PC-3 (cell line): Measurements from ENCODE around the gene MACROD2. TPM values are rescaled to one million over a fixed set of nuclear protein-coding genes. Genes with fewer than 3 reads are reported as not detected.

Source experiments
- ATAC-seq: fragments of 200-7000 bp; cut with Tn5 transposase; 2 replicates; pipeline ENCODE4 v1.9.1; 2020; ENCODE audit warnings: mild to moderate bottlenecking, moderate library complexity
- BruUV-seq: library from RNA; stranded (reverse); fragments of 400-500 nt; replicated peaks from 2 replicates; lab custom pipeline; 2021; lab: Mats Ljungman, UMichigan
- CTCF ChIA-PET: fragments of 300-600 bp; sonication (Branson Sonifier 250); formaldehyde crosslinking; loops from one replicate; lab custom pipeline; 2022; ENCODE audit warnings: antibody characterized with exemption; lab: Charles Lee
- POLR2A ChIA-PET: fragments of 300-600 bp; sonication (Branson Sonifier 250); formaldehyde crosslinking; loops from one replicate; lab custom pipeline; 2022; ENCODE audit warnings: antibody characterized with exemption; ENCODE audit not compliant: unreplicated experiment; lab: Charles Lee
- DNase-seq: peaks from one replicate; pipeline ENCODE4 v3.0.0-alpha.2; 2015
- H2AFZ ChIP-seq: fragments of 300-600 bp; sonication (generic); 2 replicates; pipeline ENCODE4 v1.6.0; 2016; ENCODE audit warnings: antibody characterized with exemption, low read length
- H3F3A ChIP-seq: fragments of 300-600 bp; sonication (generic); one replicate; pipeline ENCODE4 v1.6.0; 2017; ENCODE audit warnings: antibody characterized with exemption, low read length, control low read depth, mild to moderate bottlenecking; ENCODE audit not compliant: unreplicated experiment
- H3K27ac ChIP-seq: fragments of 300-600 bp; sonication (generic); 2 replicates; pipeline ENCODE4 v1.5.1; 2016; ENCODE audit warnings: mild to moderate bottlenecking, low read length
- H3K27me3 ChIP-seq: fragments of 300-600 bp; sonication (generic); 2 replicates; pipeline ENCODE4 v1.6.1; 2016; ENCODE audit warnings: low read length, mixed read lengths
- H3K36me3 ChIP-seq: fragments of 300-600 bp; sonication (generic); 2 replicates; pipeline ENCODE4 v1.6.1; 2016; ENCODE audit warnings: low read depth, mixed run types, low read length, mixed read lengths
- H3K4me1 ChIP-seq: fragments of 300-600 bp; sonication (generic); 2 replicates; pipeline ENCODE4 v1.5.1; 2016; ENCODE audit warnings: low read length; ENCODE audit not compliant: insufficient read depth
- H3K4me2 ChIP-seq: fragments of 300-600 bp; sonication (generic); 2 replicates; pipeline ENCODE4 v1.6.0; 2016; ENCODE audit warnings: low read length
- H3K4me3 ChIP-seq: fragments of 300-600 bp; sonication (generic); 2 replicates; pipeline ENCODE4 v1.5.1; 2016; ENCODE audit warnings: mild to moderate bottlenecking, low read length, mixed read lengths
- H3K79me2 ChIP-seq: fragments of 300-600 bp; sonication (generic); 2 replicates; pipeline ENCODE4 v1.6.1; 2017; ENCODE audit warnings: low read length, mixed read lengths
- H3K9ac ChIP-seq: fragments of 300-600 bp; sonication (generic); 2 replicates; pipeline ENCODE4 v1.6.0; 2016; ENCODE audit warnings: mild to moderate bottlenecking, low read length
- H3K9me2 ChIP-seq: fragments of 300-600 bp; sonication (generic); replicated peaks from 2 replicates; pipeline ENCODE4 v1.6.1; 2016; ENCODE audit warnings: mixed run types, low read length, mixed read lengths
- H3K9me3 ChIP-seq: fragments of 300-600 bp; sonication (generic); 2 replicates; pipeline ENCODE4 v1.6.1; 2016; ENCODE audit warnings: low read length, mixed read lengths
- H4K20me1 ChIP-seq: fragments of 300-600 bp; sonication (generic); 2 replicates; pipeline ENCODE4 v1.6.1; 2016; ENCODE audit warnings: low read length, mixed read lengths
- EZH2 ChIP-seq: fragments of 300-600 bp; sonication (generic); IDR thresholded peaks from one replicate; pipeline ENCODE4 v1.6.1; 2017; ENCODE audit warnings: antibody characterized with exemption, mild to moderate bottlenecking, low read length; ENCODE audit not compliant: unreplicated experiment
- EZH2phosphoT487 ChIP-seq: fragments of 300-600 bp; sonication (generic); IDR thresholded peaks from 2 replicates; pipeline ENCODE4 v1.6.1; 2018; ENCODE audit warnings: mild to moderate bottlenecking, antibody characterized with exemption, low read length, borderline replicate concordance
- intact Hi-C: fragments of 100-400 bp; cut with micrococcal nuclease; formaldehyde crosslinking; loops from 2 replicates; pipeline ENCODE4 v1.9.0; 2023
- total RNA-seq: library from RNA; depleted of rRNA; stranded (reverse); fragments of >200 nt; gene quantifications from 2 replicates; pipeline ENCODE4 v1.2.3, GENCODE V29; 2014
- TF ChIP-seq, protein P1 (sequence below): fragments of 300-600 bp; sonication (generic); conservative IDR thresholded peaks from 2 replicates; pipeline ENCODE4 v1.5.1; 2017; ENCODE audit warnings: antibody characterized with exemption, low read depth, mild to moderate bottlenecking, low read length

The MACROD2 gene
- total RNA-seq, 1 experiment from 2014 or later, result 3.1 TPM

DNA sequence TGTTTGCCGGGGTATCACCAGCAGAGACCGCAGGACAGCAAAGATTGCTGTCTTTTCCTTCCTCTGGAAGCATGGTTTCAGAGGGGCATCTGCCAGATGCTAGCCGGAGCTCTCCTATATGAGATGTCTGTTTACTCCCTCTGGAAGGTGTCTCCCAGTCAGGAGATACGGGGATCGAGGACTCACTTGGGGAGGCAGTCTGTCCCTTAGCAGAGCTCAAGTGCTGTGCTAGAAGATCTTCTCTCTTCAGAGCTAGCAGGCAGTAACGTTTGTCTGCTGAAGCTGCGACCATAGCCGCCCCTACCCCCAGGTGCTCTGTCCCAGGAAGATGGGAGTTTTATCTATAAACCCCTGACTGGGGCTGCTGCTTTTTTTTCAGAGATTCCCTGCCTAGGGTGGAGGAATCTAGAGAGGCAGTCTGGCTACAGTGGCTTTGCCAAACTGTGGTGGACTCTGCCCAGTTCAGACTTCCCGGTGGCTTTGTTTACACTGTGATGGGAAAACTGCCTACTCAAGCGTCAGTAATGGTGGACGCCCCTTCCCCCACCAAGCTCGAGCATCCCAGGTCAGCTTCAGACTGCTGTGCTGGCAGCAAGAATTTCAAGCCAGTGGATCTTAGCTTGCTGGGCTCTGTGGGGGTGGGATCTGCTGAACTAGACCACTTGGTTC lies 475.0 kb downstream of the MACROD2 start:
- H3K4me1 ChIP-seq, result peaks cover 5% of the 10 kb centered on the region; the same call in 1 of the 2 replicates
- H2AFZ ChIP-seq, result no peak overlapping the region
- H4K20me1 ChIP-seq, result no peaks in the 10 kb centered on the region
- no peaks in the 10 kb centered on the region for H3K79me2 ChIP-seq
- DNase-seq (no peak), ATAC-seq (no peak)
- CTCF ChIA-PET, result no interaction called here
- no peak overlapping the region for H3K27ac ChIP-seq
- TF ChIP-seq, protein P1, sequence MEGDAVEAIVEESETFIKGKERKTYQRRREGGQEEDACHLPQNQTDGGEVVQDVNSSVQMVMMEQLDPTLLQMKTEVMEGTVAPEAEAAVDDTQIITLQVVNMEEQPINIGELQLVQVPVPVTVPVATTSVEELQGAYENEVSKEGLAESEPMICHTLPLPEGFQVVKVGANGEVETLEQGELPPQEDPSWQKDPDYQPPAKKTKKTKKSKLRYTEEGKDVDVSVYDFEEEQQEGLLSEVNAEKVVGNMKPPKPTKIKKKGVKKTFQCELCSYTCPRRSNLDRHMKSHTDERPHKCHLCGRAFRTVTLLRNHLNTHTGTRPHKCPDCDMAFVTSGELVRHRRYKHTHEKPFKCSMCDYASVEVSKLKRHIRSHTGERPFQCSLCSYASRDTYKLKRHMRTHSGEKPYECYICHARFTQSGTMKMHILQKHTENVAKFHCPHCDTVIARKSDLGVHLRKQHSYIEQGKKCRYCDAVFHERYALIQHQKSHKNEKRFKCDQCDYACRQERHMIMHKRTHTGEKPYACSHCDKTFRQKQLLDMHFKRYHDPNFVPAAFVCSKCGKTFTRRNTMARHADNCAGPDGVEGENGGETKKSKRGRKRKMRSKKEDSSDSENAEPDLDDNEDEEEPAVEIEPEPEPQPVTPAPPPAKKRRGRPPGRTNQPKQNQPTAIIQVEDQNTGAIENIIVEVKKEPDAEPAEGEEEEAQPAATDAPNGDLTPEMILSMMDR, result no peak
- TF ChIP-seq EZH2phosphoT487, result no peak
- no peak for TF ChIP-seq EZH2
- H3K36me3 ChIP-seq, result no peaks in the 10 kb centered on the region
- no peak overlapping the region for H3K4me2 ChIP-seq
- H3F3A ChIP-seq, result no peaks in the 10 kb centered on the region
- H3K9me2 ChIP-seq, result no peaks in the 10 kb centered on the region
- no peak overlapping the region for H3K9ac ChIP-seq
- no peaks in the 10 kb centered on the region for H3K27me3 ChIP-seq
- intact Hi-C loops, result no loop called here
- BruUV-seq, result no TSS peak
- POLR2A ChIA-PET, result no interaction called here
- no peak overlapping the region for H3K4me3 ChIP-seq
- H3K9me3 ChIP-seq, result no peaks in the 10 kb centered on the region

DNA sequence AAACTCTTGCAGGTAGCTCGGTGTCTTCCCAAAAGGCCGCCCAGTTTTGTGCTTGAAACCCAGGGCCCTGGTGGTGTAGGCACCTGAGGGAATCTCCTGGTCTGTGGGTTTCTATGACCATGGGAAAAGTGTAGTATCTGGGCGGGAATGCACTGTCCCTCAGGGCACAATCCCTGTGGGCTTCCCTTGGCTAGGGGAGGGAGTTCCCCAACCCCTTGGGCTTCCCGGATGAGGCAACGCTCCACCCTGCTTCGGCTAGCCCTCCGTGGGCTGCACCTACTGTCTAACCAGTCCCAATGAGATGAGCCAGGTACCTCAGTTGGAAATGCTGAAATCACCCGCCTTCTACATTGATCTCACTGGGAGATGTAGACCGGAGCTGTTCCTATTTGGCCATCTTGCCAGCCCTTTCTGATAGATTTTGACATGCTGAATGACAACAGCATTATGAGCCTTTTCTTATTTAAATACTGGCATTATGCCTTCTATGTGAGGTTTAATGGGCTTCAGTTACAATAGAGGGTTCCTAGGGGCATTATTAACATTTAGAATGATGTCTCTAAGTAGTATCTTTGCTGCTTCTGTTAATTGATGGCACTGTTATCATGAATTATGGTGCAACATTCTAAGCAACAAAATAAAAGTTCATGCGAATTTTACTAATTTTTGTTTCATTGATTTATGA lies 475.8 kb downstream of the MACROD2 start:
- Histone ChIP-seq H3K4me3 (no peak overlapping the region), H3K36me3 (no peaks in the 10 kb centered on the region), H3K4me1 (peaks cover 5% of the 10 kb centered on the region; the same call in 1 of the 2 replicates), H4K20me1 (no peaks in the 10 kb centered on the region), H3K9ac (no peak overlapping the region), H3F3A (no peaks in the 10 kb centered on the region), H3K9me2 (no peaks in the 10 kb centered on the region), H2AFZ (no peak overlapping the region), H3K79me2 (no peaks in the 10 kb centered on the region), H3K27me3 (no peaks in the 10 kb centered on the region), H3K9me3 (no peaks in the 10 kb centered on the region), H3K27ac (no peak overlapping the region), H3K4me2 (no peak overlapping the region)
- TF ChIP-seq, protein P1, result no peak
- TF ChIP-seq EZH2phosphoT487 (no peak), EZH2 (no peak)
- DNase-seq (no peak), ATAC-seq (no peak)
- ChIA-PET CTCF (no interaction called here), POLR2A (no interaction called here)
- intact Hi-C loops, result no loop called here
- BruUV-seq, result no TSS peak

DNA sequence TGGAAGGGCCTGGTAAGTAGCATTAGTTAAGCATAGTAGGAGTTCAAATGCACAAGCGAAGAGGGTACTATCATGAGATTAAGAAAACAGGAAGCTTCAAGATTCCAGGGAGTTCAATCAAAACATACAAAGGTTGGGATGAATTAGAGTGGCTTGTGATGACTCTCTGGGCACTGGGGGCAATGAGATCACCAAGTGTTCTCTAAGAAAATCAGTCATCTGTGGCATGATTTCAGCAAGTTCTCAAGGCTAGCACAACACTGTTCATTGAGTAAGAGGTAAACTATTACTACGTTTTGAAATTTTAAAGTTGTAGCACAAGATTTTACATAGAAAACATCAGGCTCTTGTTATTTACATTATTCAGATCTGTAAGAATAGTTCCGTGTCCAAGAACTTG lies 481.8 kb downstream of the MACROD2 start:
- no peaks in the 10 kb centered on the region for H3F3A ChIP-seq

More for the DNA sequence above, 481.8 kb downstream of the MACROD2 start:
- H4K20me1 ChIP-seq, result no peaks in the 10 kb centered on the region
- no peaks in the 10 kb centered on the region for H3K79me2 ChIP-seq
- no peak overlapping the region for H3K27ac ChIP-seq
- H3K9me2 ChIP-seq, result no peaks in the 10 kb centered on the region
- H3K4me1 ChIP-seq, result peaks cover 7% of the 10 kb centered on the region
- BruUV-seq, result no TSS peak
- H3K9me3 ChIP-seq, result no peaks in the 10 kb centered on the region
- no peak for ATAC-seq
- intact Hi-C loops, result no loop called here
- no peak overlapping the region for H3K4me3 ChIP-seq
- no peak overlapping the region for H3K9ac ChIP-seq
- DNase-seq, result no peak
- no peak overlapping the region for H3K4me2 ChIP-seq
- ChIA-PET CTCF (no interaction called here), POLR2A (no interaction called here)
- no peak overlapping the region for H2AFZ ChIP-seq
- no peaks in the 10 kb centered on the region for H3K36me3 ChIP-seq
- no peaks in the 10 kb centered on the region for H3K27me3 ChIP-seq
- no peak for TF ChIP-seq EZH2phosphoT487
- TF ChIP-seq, protein P1, result no peak
- TF ChIP-seq EZH2, result no peak
